ENCODE data around the gene TSPAN14. TPM values are rescaled to one million over a fixed set of nuclear protein-coding genes. Genes with fewer than 3 reads are reported as not detected.

Gene TSPAN14
- polyA plus RNA-seq, 1 donor (not counting 4 experiments of a cell fraction or from before 2014, with no cell fraction given), result 71.1 TPM

GRCh38 chr10:80529604-80530003 lies 75.5 kb downstream of the TSPAN14 start:
- TF ChIP-seq, protein P1, sequence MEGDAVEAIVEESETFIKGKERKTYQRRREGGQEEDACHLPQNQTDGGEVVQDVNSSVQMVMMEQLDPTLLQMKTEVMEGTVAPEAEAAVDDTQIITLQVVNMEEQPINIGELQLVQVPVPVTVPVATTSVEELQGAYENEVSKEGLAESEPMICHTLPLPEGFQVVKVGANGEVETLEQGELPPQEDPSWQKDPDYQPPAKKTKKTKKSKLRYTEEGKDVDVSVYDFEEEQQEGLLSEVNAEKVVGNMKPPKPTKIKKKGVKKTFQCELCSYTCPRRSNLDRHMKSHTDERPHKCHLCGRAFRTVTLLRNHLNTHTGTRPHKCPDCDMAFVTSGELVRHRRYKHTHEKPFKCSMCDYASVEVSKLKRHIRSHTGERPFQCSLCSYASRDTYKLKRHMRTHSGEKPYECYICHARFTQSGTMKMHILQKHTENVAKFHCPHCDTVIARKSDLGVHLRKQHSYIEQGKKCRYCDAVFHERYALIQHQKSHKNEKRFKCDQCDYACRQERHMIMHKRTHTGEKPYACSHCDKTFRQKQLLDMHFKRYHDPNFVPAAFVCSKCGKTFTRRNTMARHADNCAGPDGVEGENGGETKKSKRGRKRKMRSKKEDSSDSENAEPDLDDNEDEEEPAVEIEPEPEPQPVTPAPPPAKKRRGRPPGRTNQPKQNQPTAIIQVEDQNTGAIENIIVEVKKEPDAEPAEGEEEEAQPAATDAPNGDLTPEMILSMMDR (optimal IDR thresholded peaks at IDR 0.05 in 1 of 3, IDR thresholded peaks at IDR 0.05 in 1 of 3, conservative IDR thresholded peaks at IDR 0.05 in 1 of 3; ENCODE audit: extremely low read depth in 1 of 3, insufficient read depth in 2 of 3, low read length in 3 of 3), result no peak
- TF ChIP-seq EZH2 (IDR thresholded peaks at IDR 0.05; ENCODE audit: low read length), result no peak
- H3K27me3 ChIP-seq (ENCODE audit: control insufficient read depth, extremely low read depth, insufficient read depth, low read length), result no peaks in the 10 kb centered on the region
- H3K4me1 ChIP-seq (ENCODE audit: control insufficient read depth, extremely low read depth, insufficient read depth, low read length), result peaks cover 3% of the 10 kb centered on the region
- no peaks in the 10 kb centered on the region for H3K9me3 ChIP-seq (ENCODE audit: control insufficient read depth, low read depth, low read length)
- no peaks in the 10 kb centered on the region for H3K9me1 ChIP-seq (ENCODE audit: control insufficient read depth, extremely low read depth, insufficient read depth, low read length)
- no peak overlapping the region for H3K9ac ChIP-seq (ENCODE audit: control insufficient read depth, extremely low read depth, insufficient read depth, low read length)
- H3K4me3 ChIP-seq (ENCODE audit: control insufficient read depth in 2 of 3, extremely low read depth in 1 of 3, insufficient read depth in 2 of 3, low read depth in 1 of 3, low read length in 3 of 3), result no peak overlapping the region
- H3K79me2 ChIP-seq (ENCODE audit: control insufficient read depth, insufficient read depth, low read length), result no peaks in the 10 kb centered on the region
- DNase-seq (ENCODE audit: low read depth, low spot score) (no peak), FAIRE-seq (no peak)
- H3K4me2 ChIP-seq (ENCODE audit: control insufficient read depth, extremely low read depth, insufficient read depth, low read depth, low read length), result no peak overlapping the region
- no peak overlapping the region for H2AFZ ChIP-seq (ENCODE audit: control insufficient read depth, low read length)
- no peaks in the 10 kb centered on the region for H4K20me1 ChIP-seq (ENCODE audit: control insufficient read depth, extremely low read depth, insufficient read depth, low read length)
- dilution Hi-C loops (cut with MboI; ENCODE audit: extremely low pct_ligation_motif_present, low sequenced_read_pairs), result no loop called here
- H3K27ac ChIP-seq (ENCODE audit: control insufficient read depth, insufficient read depth, low read length), result no peak overlapping the region
- no peaks in the 10 kb centered on the region for H3K36me3 ChIP-seq (ENCODE audit: control insufficient read depth in 2 of 2, extremely low read depth in 1 of 2, insufficient read depth in 2 of 2, low read length in 2 of 2)

DNA sequence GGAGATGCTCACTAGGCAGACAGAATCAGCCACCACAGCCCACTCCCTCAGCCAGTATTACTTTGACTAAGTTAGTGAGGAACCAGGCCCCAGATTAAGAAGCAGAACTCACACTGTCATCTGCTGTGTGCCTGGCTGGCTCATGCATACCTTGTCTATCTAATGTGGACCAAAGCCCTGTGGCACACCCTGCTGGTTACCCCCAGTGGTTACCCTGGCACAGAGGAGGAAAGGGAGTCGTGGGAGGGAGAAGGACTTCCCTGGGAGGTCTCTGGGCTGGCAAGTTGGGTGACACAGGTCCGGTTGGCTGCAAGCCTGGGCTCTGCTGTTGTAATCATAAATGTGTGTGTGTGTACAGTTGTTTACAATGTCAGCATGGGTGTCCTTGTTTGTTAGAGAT lies 76.1 kb downstream of the TSPAN14 start:
- Histone ChIP-seq H3K27ac (ENCODE audit: control insufficient read depth, insufficient read depth, low read length) (no peak overlapping the region), H3K4me2 (ENCODE audit: control insufficient read depth, extremely low read depth, insufficient read depth, low read depth, low read length) (no peak overlapping the region), H3K27me3 (ENCODE audit: control insufficient read depth, extremely low read depth, insufficient read depth, low read length) (no peaks in the 10 kb centered on the region), H3K36me3 (ENCODE audit: control insufficient read depth in 2 of 2, extremely low read depth in 1 of 2, insufficient read depth in 2 of 2, low read length in 2 of 2) (no peaks in the 10 kb centered on the region), H3K4me1 (ENCODE audit: control insufficient read depth, extremely low read depth, insufficient read depth, low read length) (peaks cover 3% of the 10 kb centered on the region), H3K9me1 (ENCODE audit: control insufficient read depth, extremely low read depth, insufficient read depth, low read length) (no peaks in the 10 kb centered on the region), H2AFZ (ENCODE audit: control insufficient read depth, low read length) (no peak overlapping the region), H3K9me3 (ENCODE audit: control insufficient read depth, low read depth, low read length) (no peaks in the 10 kb centered on the region), H3K79me2 (ENCODE audit: control insufficient read depth, insufficient read depth, low read length) (no peaks in the 10 kb centered on the region), H3K9ac (ENCODE audit: control insufficient read depth, extremely low read depth, insufficient read depth, low read length) (no peak overlapping the region), H3K4me3 (ENCODE audit: control insufficient read depth in 2 of 3, extremely low read depth in 1 of 3, insufficient read depth in 2 of 3, low read depth in 1 of 3, low read length in 3 of 3) (no peak overlapping the region), H4K20me1 (ENCODE audit: control insufficient read depth, extremely low read depth, insufficient read depth, low read length) (no peaks in the 10 kb centered on the region)
- FAIRE-seq (no peak), DNase-seq (ENCODE audit: low read depth, low spot score) (no peak)
- no peak for TF ChIP-seq EZH2 (IDR thresholded peaks at IDR 0.05; ENCODE audit: low read length)
- TF ChIP-seq, protein P1 (optimal IDR thresholded peaks at IDR 0.05 in 1 of 3, IDR thresholded peaks at IDR 0.05 in 1 of 3, conservative IDR thresholded peaks at IDR 0.05 in 1 of 3; ENCODE audit: extremely low read depth in 1 of 3, insufficient read depth in 2 of 3, low read length in 3 of 3), result peak; percentile 48 to 76 (median 56)
- dilution Hi-C loops (cut with MboI; ENCODE audit: extremely low pct_ligation_motif_present, low sequenced_read_pairs), result no loop called here
